Measurements from ENCODE around the gene LILRA1.

Gene LILRA1

DNA sequence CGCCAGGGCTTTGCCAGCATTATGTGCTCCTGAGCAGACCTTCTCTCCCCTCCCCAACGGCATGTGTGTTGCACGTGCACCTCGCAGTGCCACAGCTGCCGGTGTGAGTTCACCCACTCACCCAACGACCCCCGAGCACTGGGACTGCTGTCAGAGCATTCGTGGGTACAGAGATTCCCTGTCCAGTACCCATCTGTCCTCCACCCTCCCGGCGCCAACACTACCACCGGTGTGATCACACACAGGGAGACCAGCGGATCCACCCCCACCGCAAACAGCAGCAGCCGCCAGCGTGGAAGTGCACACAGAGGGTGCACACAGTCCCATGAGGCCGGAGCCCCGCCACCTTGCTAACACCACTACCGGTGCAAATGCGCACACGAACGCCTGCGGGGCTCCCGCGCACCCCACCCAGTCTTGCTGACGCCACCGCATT is 15.9 kb downstream of the LILRA1 start:
- Mint-ChIP-seq H3K36me3 (ENCODE audit: low read depth) (no peaks in the 10 kb centered on the region), H3K4me3 (no peak overlapping the region), H3K9me3 (peaks cover 61% of the 10 kb centered on the region), H3K27ac (no peak overlapping the region), H3K27me3 (ENCODE audit: low read depth) (no peaks in the 10 kb centered on the region), H3K4me1 (no peaks in the 10 kb centered on the region)
- TF ChIP-seq, protein P1, sequence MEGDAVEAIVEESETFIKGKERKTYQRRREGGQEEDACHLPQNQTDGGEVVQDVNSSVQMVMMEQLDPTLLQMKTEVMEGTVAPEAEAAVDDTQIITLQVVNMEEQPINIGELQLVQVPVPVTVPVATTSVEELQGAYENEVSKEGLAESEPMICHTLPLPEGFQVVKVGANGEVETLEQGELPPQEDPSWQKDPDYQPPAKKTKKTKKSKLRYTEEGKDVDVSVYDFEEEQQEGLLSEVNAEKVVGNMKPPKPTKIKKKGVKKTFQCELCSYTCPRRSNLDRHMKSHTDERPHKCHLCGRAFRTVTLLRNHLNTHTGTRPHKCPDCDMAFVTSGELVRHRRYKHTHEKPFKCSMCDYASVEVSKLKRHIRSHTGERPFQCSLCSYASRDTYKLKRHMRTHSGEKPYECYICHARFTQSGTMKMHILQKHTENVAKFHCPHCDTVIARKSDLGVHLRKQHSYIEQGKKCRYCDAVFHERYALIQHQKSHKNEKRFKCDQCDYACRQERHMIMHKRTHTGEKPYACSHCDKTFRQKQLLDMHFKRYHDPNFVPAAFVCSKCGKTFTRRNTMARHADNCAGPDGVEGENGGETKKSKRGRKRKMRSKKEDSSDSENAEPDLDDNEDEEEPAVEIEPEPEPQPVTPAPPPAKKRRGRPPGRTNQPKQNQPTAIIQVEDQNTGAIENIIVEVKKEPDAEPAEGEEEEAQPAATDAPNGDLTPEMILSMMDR (IDR thresholded peaks at IDR 0.05; ENCODE audit: unreplicated experiment in 3 of 3) = no peak

DNA sequence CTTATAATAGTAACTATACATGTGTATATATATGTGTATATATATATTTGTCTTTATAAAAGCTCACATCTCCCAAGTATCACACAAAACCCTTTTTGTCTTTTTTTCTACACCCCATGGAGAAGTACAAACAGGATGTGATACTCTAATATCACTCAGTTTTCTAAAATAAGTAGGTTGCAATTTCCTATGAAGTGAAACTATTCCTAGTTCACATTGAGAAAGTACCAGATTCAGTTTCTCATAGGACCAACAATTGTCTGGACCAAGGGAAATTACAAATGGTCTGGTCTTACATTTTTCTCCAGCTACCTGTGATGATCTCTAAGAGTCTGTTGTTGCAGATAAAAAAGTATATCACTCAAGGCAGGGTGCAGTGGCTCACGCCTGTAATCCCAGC is 19.0 kb downstream of the LILRA1 start:
- Mint-ChIP-seq H3K4me1 (no peaks in the 10 kb centered on the region), H3K36me3 (ENCODE audit: low read depth) (no peaks in the 10 kb centered on the region), H3K27me3 (ENCODE audit: low read depth) (no peaks in the 10 kb centered on the region), H3K27ac (no peak overlapping the region), H3K4me3 (no peak overlapping the region), H3K9me3 (peaks cover 59% of the 10 kb centered on the region)
- TF ChIP-seq, protein P1 (IDR thresholded peaks at IDR 0.05; ENCODE audit: unreplicated experiment in 3 of 3) = no peak

DNA sequence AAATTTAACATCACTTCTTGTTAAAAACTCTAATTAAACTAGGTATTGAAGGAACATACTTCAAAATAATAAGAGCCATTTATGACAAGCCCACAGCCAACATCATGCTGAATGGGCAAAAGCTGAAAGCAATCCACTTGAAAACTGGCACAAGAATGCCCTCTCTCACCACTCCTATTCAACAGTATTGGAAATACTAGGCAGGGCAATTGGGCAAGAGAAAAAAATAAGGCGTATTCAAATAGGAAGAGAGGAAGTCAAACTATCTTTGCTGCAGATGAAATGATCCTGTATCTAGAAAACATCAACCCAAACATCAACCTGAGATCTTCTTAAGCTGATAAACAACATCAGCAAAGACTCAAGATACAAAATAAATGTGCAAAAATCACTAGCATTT is 21.3 kb downstream of the LILRA1 start:
- no peaks in the 10 kb centered on the region for H3K27me3 Mint-ChIP-seq (ENCODE audit: low read depth)

DNA sequence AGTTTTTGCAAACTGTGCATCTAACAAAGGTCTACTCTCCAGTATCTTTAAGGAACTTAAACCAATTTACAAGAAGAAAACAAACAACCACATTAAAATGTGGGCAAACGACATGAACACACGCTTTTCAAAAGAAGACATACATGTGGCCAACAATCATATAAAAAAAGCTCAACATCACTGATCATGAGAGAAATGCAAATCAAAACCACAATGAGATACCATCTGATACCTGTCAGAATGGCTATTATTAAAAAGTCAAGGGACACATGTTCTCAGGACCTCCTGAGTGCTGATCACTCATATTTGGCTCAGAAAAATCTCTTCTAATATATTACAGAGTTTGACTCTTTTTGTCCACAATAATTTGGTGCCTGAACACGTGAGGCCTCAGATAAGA is 22.6 kb downstream of the LILRA1 start:
- Mint-ChIP-seq H3K4me3 (no peak overlapping the region), H3K4me1 (no peaks in the 10 kb centered on the region), H3K27ac (no peak overlapping the region), H3K9me3 (peaks cover 42% of the 10 kb centered on the region), H3K27me3 (ENCODE audit: low read depth) (no peaks in the 10 kb centered on the region), H3K36me3 (ENCODE audit: low read depth) (no peaks in the 10 kb centered on the region)
- TF ChIP-seq, protein P1 (IDR thresholded peaks at IDR 0.05; ENCODE audit: unreplicated experiment in 3 of 3) = no peak

More for the DNA sequence above, 21.3 kb downstream of the LILRA1 start:
- H3K27ac Mint-ChIP-seq = no peak overlapping the region
- no peak overlapping the region for H3K4me3 Mint-ChIP-seq
- no peaks in the 10 kb centered on the region for H3K36me3 Mint-ChIP-seq (ENCODE audit: low read depth)
- H3K4me1 Mint-ChIP-seq = no peaks in the 10 kb centered on the region
- TF ChIP-seq, protein P1 (IDR thresholded peaks at IDR 0.05; ENCODE audit: unreplicated experiment in 3 of 3) = no peak
- peaks cover 49% of the 10 kb centered on the region for H3K9me3 Mint-ChIP-seq

DNA sequence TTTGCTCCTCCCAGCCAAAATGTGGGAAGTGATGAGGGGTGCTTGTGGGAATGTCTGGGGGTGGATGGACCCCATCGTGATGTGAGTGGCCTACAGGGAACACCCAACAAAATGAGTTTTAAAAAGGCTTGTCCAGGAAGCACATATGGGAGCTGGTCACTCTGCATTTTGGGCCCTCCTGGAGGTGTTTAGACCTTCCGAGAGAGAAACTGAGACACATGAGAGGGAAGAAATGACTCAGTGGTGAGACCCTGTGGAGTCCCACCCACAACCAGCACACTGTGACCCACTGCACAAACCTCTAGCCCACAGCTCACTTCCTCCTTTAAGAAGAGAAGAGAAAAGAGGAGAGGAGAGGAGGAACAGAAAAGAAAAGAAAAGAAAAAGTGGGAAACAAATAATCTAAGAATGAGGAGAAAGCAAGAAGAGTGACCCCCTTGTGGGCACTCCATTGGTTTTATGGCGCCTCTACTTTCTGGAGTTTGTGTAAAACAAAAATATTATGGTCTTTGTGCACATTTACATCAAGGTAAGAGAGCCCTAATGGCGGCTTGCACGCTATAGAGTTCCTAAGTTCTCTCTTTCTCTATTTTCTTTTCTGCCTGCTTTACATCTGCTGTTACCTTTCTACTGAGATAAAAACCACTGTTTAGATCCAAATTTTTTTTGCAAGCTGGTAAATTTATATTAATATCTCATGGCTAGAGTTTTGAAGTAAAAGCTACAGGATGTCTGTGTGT is 23.6 kb downstream of the LILRA1 start:
- Mint-ChIP-seq H3K36me3 (ENCODE audit: low read depth) (no peaks in the 10 kb centered on the region), H3K9me3 (peaks cover 41% of the 10 kb centered on the region), H3K27ac (no peak overlapping the region), H3K4me3 (no peak overlapping the region), H3K4me1 (no peaks in the 10 kb centered on the region), H3K27me3 (ENCODE audit: low read depth) (no peaks in the 10 kb centered on the region)
- TF ChIP-seq, protein P1 (IDR thresholded peaks at IDR 0.05; ENCODE audit: unreplicated experiment in 3 of 3) = no peak

DNA sequence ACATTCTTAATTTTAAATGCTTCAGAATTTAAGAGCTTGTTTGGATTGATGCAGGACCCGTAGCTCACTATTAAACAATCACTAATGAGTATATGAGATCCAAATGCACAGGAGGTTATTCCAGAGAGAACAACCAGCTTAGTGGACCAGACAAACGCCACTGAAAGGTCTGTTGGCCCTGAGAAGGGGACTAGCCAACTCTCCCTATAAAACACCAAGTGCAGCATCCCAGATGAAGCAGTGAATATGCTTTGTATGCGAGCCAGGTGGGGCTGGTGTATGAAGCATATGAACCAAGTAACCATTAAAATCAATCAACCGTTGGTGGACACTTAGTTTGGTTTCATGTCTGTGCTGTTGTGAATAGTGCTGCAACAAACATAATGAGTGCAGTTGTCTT is 27.0 kb downstream of the LILRA1 start:
- Mint-ChIP-seq H3K27ac (no peak overlapping the region), H3K27me3 (ENCODE audit: low read depth) (no peaks in the 10 kb centered on the region), H3K36me3 (ENCODE audit: low read depth) (no peaks in the 10 kb centered on the region), H3K4me3 (no peak overlapping the region), H3K9me3 (peaks cover 41% of the 10 kb centered on the region), H3K4me1 (no peaks in the 10 kb centered on the region)
- TF ChIP-seq, protein P1 (IDR thresholded peaks at IDR 0.05; ENCODE audit: unreplicated experiment in 3 of 3) = no peak

Data from nephron (organoid).